Measurements from ENCODE around the gene KIAA1328. TPM values are rescaled to one million over a fixed set of nuclear protein-coding genes. Genes with fewer than 3 reads are reported as not detected.
A peak's percentile ranks its signal among the peaks of the same experiment; 100 is the strongest.

KIAA1328 gene
- total and polyA plus RNA-seq, 8 donors: 8.4 to 27.6 (median 22.9) TPM

- Histone ChIP-seq H3K4me1 (peaks cover 0 to 28% of the 10 kb centered on the region in 2 donors), H3K4me3 (peak overlapping the region; percentile 66 to 89), H3K9me3 (no peaks in the 10 kb centered on the region), H3K27ac (peak overlapping the region; percentile 80 to 85), H3K36me3 (no peaks in the 10 kb centered on the region), H3K27me3 (no peaks in the 10 kb centered on the region)
- ATAC-seq: peak; percentile 26
- intact Hi-C loops (cut with DNase I): no loop called here
- DNase-seq: peak in 1 of 4 donors; percentile 50
- no peak for TF ChIP-seq CTCF (IDR thresholded peaks at IDR 0.05)
These were observed 734 bp upstream of the KIAA1328 start for GRCh38 chr18:36828157-36828629.

- no peak for TF ChIP-seq CTCF (IDR thresholded peaks at IDR 0.05)
- H3K4me1 ChIP-seq: peaks cover 0 to 28% of the 10 kb centered on the region in 2 donors
- intact Hi-C loops (cut with DNase I): no loop called here
- H3K27me3 ChIP-seq: no peaks in the 10 kb centered on the region
- peak overlapping the region; percentile 80 to 85 for H3K27ac ChIP-seq
- peak in 2 of 4 donors; percentile 35 to 50 for DNase-seq
- peak overlapping the region; percentile 66 to 89 for H3K4me3 ChIP-seq
- no peaks in the 10 kb centered on the region for H3K9me3 ChIP-seq
- no peaks in the 10 kb centered on the region for H3K36me3 ChIP-seq
- ATAC-seq: peak; percentile 48
These were observed 633 bp downstream of the KIAA1328 start for GRCh38 chr18:36829362-36830157.

- no peaks in the 10 kb centered on the region for H3K9me3 ChIP-seq
- no peak for ATAC-seq
- intact Hi-C loops (cut with DNase I): no loop called here
- H3K27me3 ChIP-seq: no peaks in the 10 kb centered on the region
- H3K27ac ChIP-seq: peak overlapping the region in 1 of 2 donors; percentile 80
- no peak for TF ChIP-seq CTCF (IDR thresholded peaks at IDR 0.05)
- peak overlapping the region in 1 of 2 donors; percentile 89 for H3K4me3 ChIP-seq
- no peak for DNase-seq
- no peaks in the 10 kb centered on the region for H3K36me3 ChIP-seq
- peaks cover 0 to 28% of the 10 kb centered on the region in 2 donors for H3K4me1 ChIP-seq
These were observed 1.2 kb downstream of the KIAA1328 start for GRCh38 chr18:36830158-36830495.

- DNase-seq: no peak
- Histone ChIP-seq H3K4me3 (no peak overlapping the region), H3K27ac (no peak overlapping the region), H3K36me3 (no peaks in the 10 kb centered on the region), H3K27me3 (no peaks in the 10 kb centered on the region), H3K4me1 (peaks cover 0 to 28% of the 10 kb centered on the region in 2 donors), H3K9me3 (no peaks in the 10 kb centered on the region)
- intact Hi-C loops (cut with DNase I): no loop called here
- no peak for ATAC-seq
- no peak for TF ChIP-seq CTCF (IDR thresholded peaks at IDR 0.05)
These were observed 2.2 kb downstream of the KIAA1328 start for GRCh38 chr18:36831139-36831538.

GRCh38 chr18:36833120-36833519 lies 4.2 kb downstream of the KIAA1328 start:
- TF ChIP-seq CTCF (IDR thresholded peaks at IDR 0.05): no peak
- no peak for ATAC-seq
- Histone ChIP-seq H3K27ac (no peak overlapping the region), H3K4me3 (no peak overlapping the region), H3K9me3 (peaks cover 0 to 4% of the 10 kb centered on the region in 2 donors), H3K4me1 (peaks cover 0 to 16% of the 10 kb centered on the region in 2 donors), H3K36me3 (no peaks in the 10 kb centered on the region), H3K27me3 (no peaks in the 10 kb centered on the region)
- no peak for DNase-seq
- intact Hi-C loops (cut with DNase I): no loop called here

Data from left lung (tissue), 10 donors.